ENCODE data around the gene PLEKHG7.

The PLEKHG7 gene

GRCh38 chr12:92803903-92804302, 101.1 kb downstream of the PLEKHG7 start:
- H3K4me3 ChIP-seq (ENCODE audit: control insufficient read depth, low read depth, low read length) = no peak overlapping the region
- no peak for TF ChIP-seq CTCF (conservative IDR thresholded peaks at IDR 0.05; ENCODE audit: control insufficient read depth, insufficient read depth, low read depth, low read length)
- no peak for DNase-seq (ENCODE audit: low read depth)

GRCh38 chr12:92810370-92810769, 107.6 kb downstream of the PLEKHG7 start:
- no peak for TF ChIP-seq CTCF (conservative IDR thresholded peaks at IDR 0.05; ENCODE audit: control insufficient read depth, insufficient read depth, low read depth, low read length)
- no peak for DNase-seq (ENCODE audit: low read depth)

GRCh38 chr12:92814584-92814983, 111.8 kb downstream of the PLEKHG7 start:
- DNase-seq (ENCODE audit: low read depth) = no peak
- H3K4me3 ChIP-seq (ENCODE audit: control insufficient read depth, low read depth, low read length) = no peak overlapping the region

More at GRCh38 chr12:92810370-92810769, 107.6 kb downstream of the PLEKHG7 start:
- H3K4me3 ChIP-seq (ENCODE audit: control insufficient read depth, low read depth, low read length) = no peak overlapping the region

GRCh38 chr12:92821142-92821541, 118.4 kb downstream of the PLEKHG7 start:
- H3K4me3 ChIP-seq (ENCODE audit: control insufficient read depth, low read depth, low read length) = no peak overlapping the region
- no peak for DNase-seq (ENCODE audit: low read depth)
- no peak for TF ChIP-seq CTCF (conservative IDR thresholded peaks at IDR 0.05; ENCODE audit: control insufficient read depth, insufficient read depth, low read depth, low read length)

More at GRCh38 chr12:92814584-92814983, 111.8 kb downstream of the PLEKHG7 start:
- no peak for TF ChIP-seq CTCF (conservative IDR thresholded peaks at IDR 0.05; ENCODE audit: control insufficient read depth, insufficient read depth, low read depth, low read length)
